ENCODE measurements around the gene PLCL1. TPM values are rescaled to one million over a fixed set of nuclear protein-coding genes. Genes with fewer than 3 reads are reported as not detected.
A peak's percentile ranks its signal among the peaks of the same experiment; 100 is the strongest.
"Not testable (repeated sequence)": the region's sequence is repeated elsewhere in the genome, so short reads cannot be mapped to it uniquely, and the experiment has no call there.

Gene PLCL1
- total RNA-seq, 3 donors from 2014 or later: 0.94 to 1.8 (median 1.2) TPM

DNA sequence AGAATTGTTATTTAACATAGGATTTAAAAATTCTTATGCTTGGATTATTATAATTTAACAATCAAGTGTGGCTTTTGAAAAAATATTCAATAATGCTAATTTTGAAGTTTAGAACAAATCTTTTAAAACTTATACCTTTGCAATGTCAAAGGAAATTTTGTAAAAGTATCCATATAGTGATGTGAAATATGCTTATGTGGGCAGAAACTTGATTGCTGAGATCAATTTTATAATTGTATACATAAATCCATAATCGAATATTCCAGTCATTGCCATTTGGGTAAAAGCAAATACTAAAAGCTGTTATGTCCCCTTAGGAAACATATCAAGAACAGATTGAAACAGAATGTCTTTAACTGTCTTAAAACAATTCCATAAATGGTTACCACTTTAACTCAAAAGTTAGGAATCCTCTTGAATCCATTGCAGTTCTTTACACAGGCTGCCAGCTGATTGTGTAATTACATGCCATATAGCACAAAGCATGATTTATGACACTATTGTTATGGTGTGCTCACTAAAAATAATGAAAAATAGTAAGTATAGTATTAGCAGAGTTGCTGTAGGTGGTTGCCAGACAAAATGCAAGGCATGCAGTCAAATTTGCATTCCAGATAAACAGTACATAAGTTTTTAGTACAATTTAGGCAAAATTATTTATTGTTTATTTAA lies 24.2 kb downstream of the PLCL1 start:
- H3K27me3 Mint-ChIP-seq (ENCODE audit: low read depth): no peaks in the 10 kb centered on the region
- no peaks in the 10 kb centered on the region for H3K36me3 Mint-ChIP-seq (ENCODE audit: insufficient read depth)
- peaks cover 3% of the 10 kb centered on the region for H3K4me1 Mint-ChIP-seq (ENCODE audit: low read depth)
- no peak for ATAC-seq
- H3K4me3 Mint-ChIP-seq: no peak overlapping the region
- no peak for DNase-seq
- H3K9me3 Mint-ChIP-seq: peaks cover 15% of the 10 kb centered on the region

DNA sequence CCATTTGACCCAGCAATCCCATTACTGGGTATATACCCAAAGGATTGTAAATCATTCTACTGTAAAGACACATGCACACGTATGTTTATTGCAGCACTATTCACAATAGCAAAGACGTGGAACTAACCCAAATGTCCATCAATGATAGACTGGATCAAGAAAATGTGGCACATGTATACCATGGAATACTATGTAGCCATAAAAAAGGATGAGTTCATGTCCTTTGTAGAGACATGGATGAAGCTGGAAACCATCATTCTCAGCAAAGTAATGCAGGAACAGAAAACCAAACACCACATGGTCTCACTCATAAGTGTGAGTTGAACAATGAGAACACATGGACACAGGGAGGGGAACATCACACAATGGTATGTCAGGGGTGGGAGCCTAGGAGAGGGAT lies 30.4 kb downstream of the PLCL1 start:
- H3K36me3 Mint-ChIP-seq (ENCODE audit: insufficient read depth); H3K27me3 Mint-ChIP-seq (ENCODE audit: low read depth); DNase-seq; ATAC-seq; H3K4me3 Mint-ChIP-seq: not testable (repeated sequence)
- peaks cover 29% of the 10 kb centered on the region for H3K4me1 Mint-ChIP-seq (ENCODE audit: low read depth)
- H3K9me3 Mint-ChIP-seq: peaks cover 21% of the 10 kb centered on the region

DNA sequence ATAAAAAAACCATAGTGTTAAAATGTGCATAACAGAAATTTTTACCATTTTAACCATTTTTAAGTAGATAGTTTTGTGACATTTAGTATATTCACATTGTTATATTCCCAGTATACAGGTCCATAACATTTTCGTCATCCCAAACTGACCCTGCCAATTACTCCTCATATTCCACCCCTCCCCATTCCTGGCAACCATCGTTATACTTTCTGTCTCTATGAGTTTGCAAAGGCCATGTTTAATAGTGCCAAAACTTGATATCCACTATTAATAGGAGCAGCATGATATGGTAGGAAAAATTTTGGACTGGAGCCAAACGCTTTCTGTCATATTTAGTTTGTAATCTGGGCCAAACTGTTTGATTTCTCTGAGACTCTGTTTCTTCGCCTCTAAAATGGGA lies 30.9 kb downstream of the PLCL1 start:
- Mint-ChIP-seq H3K9me3 (peaks cover 18% of the 10 kb centered on the region), H3K4me3 (no peak overlapping the region), H3K36me3 (ENCODE audit: insufficient read depth) (peaks cover 4% of the 10 kb centered on the region), H3K4me1 (ENCODE audit: low read depth) (peaks cover 34% of the 10 kb centered on the region), H3K27me3 (ENCODE audit: low read depth) (no peaks in the 10 kb centered on the region)
- DNase-seq (no peak), ATAC-seq (no peak)

DNA sequence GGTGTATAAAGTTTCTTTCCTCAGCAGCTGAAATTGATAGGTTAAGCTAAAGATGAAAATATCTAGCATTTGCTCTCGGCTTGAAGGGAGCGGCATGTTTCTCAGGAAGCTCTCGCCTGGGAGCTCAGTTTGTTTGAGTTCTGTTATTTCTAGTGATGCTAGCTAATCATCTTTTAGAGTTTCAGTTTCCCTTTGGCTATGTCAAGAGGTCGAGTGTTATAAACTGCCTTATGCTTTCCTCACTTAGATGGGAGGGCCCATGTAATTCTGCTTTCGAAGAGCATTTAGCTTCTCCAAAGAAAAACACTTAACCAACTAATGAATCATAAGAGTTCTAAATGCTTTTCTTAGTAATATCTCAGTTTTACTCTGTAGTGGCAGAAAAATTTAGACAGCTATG lies 33.6 kb downstream of the PLCL1 start:
- Mint-ChIP-seq H3K36me3 (ENCODE audit: insufficient read depth) (peaks cover 5% of the 10 kb centered on the region), H3K4me1 (ENCODE audit: low read depth) (peaks cover 57% of the 10 kb centered on the region), H3K27me3 (ENCODE audit: low read depth) (no peaks in the 10 kb centered on the region), H3K4me3 (peak overlapping the region; percentile 50), H3K9me3 (peaks cover 6% of the 10 kb centered on the region)
- DNase-seq (no peak), ATAC-seq (peak; percentile 96)

DNA sequence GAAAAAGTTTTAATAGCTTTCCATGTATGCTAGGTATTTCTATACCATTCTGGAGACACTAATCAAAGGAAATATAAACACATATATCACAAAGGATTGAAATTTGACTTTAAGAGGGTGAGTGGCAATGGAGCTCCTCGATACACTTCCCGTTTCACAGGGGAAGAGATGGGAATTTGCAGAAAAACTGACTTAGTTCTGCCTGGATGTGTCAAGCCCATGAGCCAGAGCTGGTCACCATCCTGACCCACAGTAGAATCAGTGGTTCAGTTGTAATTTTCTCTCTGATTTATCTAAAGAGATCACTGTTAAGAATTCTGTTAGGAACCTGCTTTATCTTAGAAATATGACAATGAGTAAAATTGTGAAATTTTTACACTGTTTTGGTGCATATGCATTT lies 34.2 kb downstream of the PLCL1 start:
- H3K27me3 Mint-ChIP-seq (ENCODE audit: low read depth): no peaks in the 10 kb centered on the region
- DNase-seq: no peak
- peak overlapping the region; percentile 50 for H3K4me3 Mint-ChIP-seq
- H3K36me3 Mint-ChIP-seq (ENCODE audit: insufficient read depth): peaks cover 5% of the 10 kb centered on the region
- peaks cover 6% of the 10 kb centered on the region for H3K9me3 Mint-ChIP-seq
- H3K4me1 Mint-ChIP-seq (ENCODE audit: low read depth): peaks cover 62% of the 10 kb centered on the region
- peak in 1 of 2 donors; percentile 7 for ATAC-seq

DNA sequence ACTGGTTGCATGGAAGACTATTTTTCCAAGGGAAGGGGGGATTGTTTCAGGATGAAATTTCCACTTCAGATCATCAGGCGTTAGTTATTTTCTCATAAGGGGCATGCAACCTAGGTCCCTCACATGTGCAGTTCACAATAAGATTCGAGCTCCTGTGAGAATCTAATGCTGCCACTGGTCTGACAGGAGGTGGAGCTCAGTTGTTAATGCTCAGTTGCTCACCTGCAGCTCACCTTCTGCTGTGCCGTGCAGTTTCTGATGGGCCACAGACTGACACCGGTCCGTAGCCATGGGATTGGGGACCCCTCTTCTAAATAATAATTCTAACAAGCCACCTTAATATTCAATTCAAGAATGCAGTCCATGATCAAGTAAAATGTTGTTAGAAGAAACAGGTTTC lies 34.9 kb downstream of the PLCL1 start:
- H3K36me3 Mint-ChIP-seq (ENCODE audit: insufficient read depth): peaks cover 7% of the 10 kb centered on the region
- H3K27me3 Mint-ChIP-seq (ENCODE audit: low read depth): no peaks in the 10 kb centered on the region
- DNase-seq (no peak), ATAC-seq (no peak)
- peak overlapping the region; percentile 33 for H3K4me3 Mint-ChIP-seq
- peaks cover 65% of the 10 kb centered on the region for H3K4me1 Mint-ChIP-seq (ENCODE audit: low read depth)
- peaks cover 1% of the 10 kb centered on the region for H3K9me3 Mint-ChIP-seq

DNA sequence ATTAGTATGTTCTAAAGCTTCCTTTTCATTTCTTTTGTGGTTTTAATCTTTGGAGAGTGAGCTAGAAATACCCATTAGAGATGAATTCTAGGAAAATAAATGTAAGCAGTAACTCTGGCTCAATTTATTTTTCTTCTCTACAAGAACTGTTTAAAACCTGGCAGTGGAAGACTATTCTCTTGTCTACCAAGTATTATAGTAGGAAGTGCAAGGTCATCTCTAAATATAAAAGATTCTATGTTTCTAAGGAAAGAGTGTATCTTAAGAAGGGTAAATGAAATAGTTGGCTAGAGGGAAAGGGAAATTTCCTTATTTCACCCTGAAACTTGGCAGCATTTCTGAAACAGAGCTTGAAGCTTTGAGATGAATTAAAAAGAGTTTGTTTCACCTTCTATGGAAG lies 35.5 kb downstream of the PLCL1 start:
- Mint-ChIP-seq H3K4me3 (no peak overlapping the region), H3K9me3 (no peaks in the 10 kb centered on the region)

DNA sequence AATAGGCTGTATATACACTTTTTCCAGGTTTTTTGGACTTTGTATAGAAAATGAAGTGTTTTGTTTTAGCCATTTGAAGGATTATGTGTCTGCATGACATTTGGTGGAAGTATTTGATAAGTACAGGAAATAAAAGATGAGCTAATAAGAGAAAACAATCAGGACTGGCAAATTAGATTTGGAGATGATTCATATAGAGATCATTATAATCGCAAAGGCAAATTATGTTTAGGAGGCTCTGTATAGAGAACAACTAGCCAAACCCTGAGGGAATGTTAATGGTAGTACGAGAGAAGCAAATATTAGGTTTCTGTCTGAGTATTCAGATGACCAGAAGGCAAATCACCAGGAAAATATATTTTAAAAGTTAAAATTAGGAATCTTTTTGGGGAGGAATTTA lies 41.7 kb downstream of the PLCL1 start:
- H3K27me3 Mint-ChIP-seq (ENCODE audit: low read depth): peaks cover 2% of the 10 kb centered on the region
- no peak overlapping the region for H3K4me3 Mint-ChIP-seq
- peaks cover 4% of the 10 kb centered on the region for H3K36me3 Mint-ChIP-seq (ENCODE audit: insufficient read depth)
- peaks cover 85% of the 10 kb centered on the region for H3K4me1 Mint-ChIP-seq (ENCODE audit: low read depth)
- DNase-seq: no peak
- ATAC-seq: no peak
- H3K9me3 Mint-ChIP-seq: no peaks in the 10 kb centered on the region

More for the DNA sequence above, 35.5 kb downstream of the PLCL1 start:
- DNase-seq (no peak), ATAC-seq (no peak)
- no peaks in the 10 kb centered on the region for H3K27me3 Mint-ChIP-seq (ENCODE audit: low read depth)
- peaks cover 66% of the 10 kb centered on the region for H3K4me1 Mint-ChIP-seq (ENCODE audit: low read depth)
- peaks cover 5% of the 10 kb centered on the region for H3K36me3 Mint-ChIP-seq (ENCODE audit: insufficient read depth)

DNA sequence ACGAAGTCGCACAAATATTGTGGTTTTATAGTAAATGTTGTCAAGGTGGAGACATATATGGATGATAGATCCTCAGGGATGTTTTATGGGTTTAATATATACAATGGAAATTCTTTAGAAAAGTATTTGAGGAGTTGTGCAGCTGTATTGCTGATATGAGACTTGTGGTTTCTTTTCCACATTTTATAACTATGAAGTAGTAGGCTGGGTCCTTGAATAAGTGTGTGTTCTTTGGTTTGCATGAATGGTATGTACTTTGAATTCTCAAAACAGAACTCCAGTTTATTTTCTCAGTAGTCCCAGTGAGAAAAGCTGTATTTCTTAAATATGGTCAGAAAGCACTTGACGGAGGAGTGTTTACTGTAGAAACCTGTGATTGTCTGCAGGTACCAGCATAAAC lies 42.4 kb downstream of the PLCL1 start:
- Mint-ChIP-seq H3K27me3 (ENCODE audit: low read depth) (peaks cover 2% of the 10 kb centered on the region), H3K36me3 (ENCODE audit: insufficient read depth) (peaks cover 4% of the 10 kb centered on the region), H3K4me1 (ENCODE audit: low read depth) (peaks cover 86% of the 10 kb centered on the region), H3K9me3 (no peaks in the 10 kb centered on the region), H3K4me3 (no peak overlapping the region)
- no peak for ATAC-seq
- no peak for DNase-seq

DNA sequence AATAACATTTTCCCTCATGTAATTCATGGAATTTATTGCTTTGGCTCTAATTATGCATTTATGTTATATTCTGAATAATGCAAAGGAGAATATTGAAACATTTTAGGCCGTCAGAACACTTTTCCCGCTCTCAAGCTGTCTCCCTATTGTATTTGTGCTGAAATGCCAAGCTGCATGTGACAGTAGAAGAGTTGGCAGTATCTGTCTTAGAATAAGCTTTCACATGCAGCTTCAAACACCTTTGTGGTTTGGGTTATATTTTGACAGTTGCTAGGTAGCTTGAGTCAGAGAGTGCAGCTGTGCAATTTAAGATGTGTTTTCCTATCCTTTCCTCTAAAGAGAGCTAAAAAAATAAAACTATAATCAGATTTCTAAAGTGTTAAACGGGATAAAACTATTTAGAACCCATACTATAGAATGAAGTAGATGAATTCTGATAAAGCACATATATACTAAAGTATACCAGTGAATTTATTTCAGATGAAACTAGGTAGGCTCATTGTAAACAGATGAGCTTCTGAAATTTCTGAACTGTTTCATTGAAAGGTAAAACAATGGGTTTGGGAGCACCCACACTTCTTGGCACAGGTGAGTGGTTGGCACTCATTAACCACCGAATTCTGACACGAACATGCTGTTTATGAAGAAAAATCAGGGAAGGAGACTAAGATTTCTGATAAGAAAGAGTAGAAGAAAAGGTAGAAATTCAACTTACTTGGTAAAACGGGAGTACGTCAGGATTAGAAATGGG lies 43.4 kb downstream of the PLCL1 start:
- H3K4me1 Mint-ChIP-seq (ENCODE audit: low read depth): peaks cover 83% of the 10 kb centered on the region

DNA sequence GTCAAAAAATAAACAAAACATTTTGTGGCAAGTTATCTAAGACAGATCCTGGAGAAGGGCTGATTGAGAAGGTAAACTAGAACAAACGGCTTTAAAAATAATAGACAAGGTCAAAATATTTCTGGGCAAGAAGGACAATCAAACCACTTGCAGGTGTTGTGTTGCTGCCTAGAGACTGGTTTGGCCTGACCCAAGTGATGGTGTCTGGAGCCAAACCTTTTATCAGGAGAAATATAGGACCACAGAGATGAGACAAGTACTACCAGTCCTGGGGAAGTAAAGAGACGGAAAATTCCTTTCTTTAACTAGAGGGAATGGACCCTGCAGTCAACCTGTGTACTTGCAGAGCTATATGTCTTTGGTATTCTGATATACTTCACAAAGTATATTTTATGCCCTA lies 44.2 kb downstream of the PLCL1 start:
- Mint-ChIP-seq H3K27me3 (ENCODE audit: low read depth) (peaks cover 2% of the 10 kb centered on the region), H3K4me1 (ENCODE audit: low read depth) (peaks cover 84% of the 10 kb centered on the region), H3K9me3 (no peaks in the 10 kb centered on the region), H3K4me3 (peak overlapping the region; percentile 40), H3K36me3 (ENCODE audit: insufficient read depth) (peaks cover 3% of the 10 kb centered on the region)
- no peak for ATAC-seq
- DNase-seq: no peak

More for the DNA sequence above, 43.4 kb downstream of the PLCL1 start:
- ATAC-seq (peak; percentile 93 to 95), DNase-seq (no peak)
- peaks cover 3% of the 10 kb centered on the region for H3K36me3 Mint-ChIP-seq (ENCODE audit: insufficient read depth)
- peak overlapping the region; percentile 40 for H3K4me3 Mint-ChIP-seq
- H3K27me3 Mint-ChIP-seq (ENCODE audit: low read depth): peaks cover 2% of the 10 kb centered on the region
- no peaks in the 10 kb centered on the region for H3K9me3 Mint-ChIP-seq

DNA sequence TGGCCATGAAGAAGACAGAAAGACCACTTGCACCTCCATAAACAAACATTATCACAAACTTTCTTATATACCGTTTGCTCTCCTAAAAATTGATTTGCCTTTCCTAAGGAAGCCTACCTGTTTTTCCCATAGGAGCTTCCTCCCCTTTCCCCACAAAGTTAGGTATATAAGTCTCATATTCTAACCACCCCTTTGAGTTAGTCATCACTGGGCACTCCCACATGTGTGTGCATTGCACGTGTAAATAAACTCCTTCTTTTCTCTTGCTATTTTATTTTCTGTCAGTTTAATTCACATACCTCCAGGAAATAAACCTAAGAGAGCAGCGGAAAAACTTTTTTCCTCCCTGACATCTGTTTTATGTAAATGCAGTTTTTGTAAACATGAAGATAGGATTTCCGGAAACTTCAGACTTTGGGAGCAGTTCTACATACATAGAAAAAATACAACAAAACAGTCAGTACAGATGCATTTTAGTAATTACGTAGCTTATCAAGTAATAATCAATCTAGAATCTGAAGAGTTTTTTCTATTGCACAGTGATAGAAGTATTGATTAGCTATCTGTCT lies 46.6 kb downstream of the PLCL1 start:
- no peaks in the 10 kb centered on the region for H3K9me3 Mint-ChIP-seq
- no peaks in the 10 kb centered on the region for H3K36me3 Mint-ChIP-seq (ENCODE audit: insufficient read depth)
- peaks cover 82% of the 10 kb centered on the region for H3K4me1 Mint-ChIP-seq (ENCODE audit: low read depth)
- DNase-seq: no peak
- no peak for ATAC-seq
- H3K27me3 Mint-ChIP-seq (ENCODE audit: low read depth): no peaks in the 10 kb centered on the region
- H3K4me3 Mint-ChIP-seq: no peak overlapping the region

DNA sequence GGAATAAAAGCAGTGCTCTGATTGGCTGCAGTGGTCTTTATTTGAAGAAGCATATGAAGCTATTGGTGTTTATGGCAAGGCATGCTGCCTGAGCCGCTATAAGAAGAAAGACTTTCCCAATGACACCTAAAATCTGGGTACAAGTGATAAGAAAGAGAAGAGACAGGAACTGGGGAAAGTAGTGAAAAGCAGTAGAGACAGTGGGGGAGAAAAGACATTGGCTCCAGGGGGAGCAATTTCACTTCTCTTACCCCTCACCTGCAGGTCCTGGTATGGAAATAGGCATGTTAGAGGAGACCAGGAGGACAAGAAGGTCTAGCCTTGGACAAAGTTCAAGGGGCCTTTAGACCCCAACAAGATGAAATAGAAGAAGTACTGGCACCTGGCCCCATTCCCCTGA lies 47.1 kb downstream of the PLCL1 start:
- DNase-seq (no peak), ATAC-seq (no peak)
- H3K36me3 Mint-ChIP-seq (ENCODE audit: insufficient read depth): no peaks in the 10 kb centered on the region
- no peak overlapping the region for H3K4me3 Mint-ChIP-seq
- H3K27me3 Mint-ChIP-seq (ENCODE audit: low read depth): no peaks in the 10 kb centered on the region
- peaks cover 79% of the 10 kb centered on the region for H3K4me1 Mint-ChIP-seq (ENCODE audit: low read depth)
- no peaks in the 10 kb centered on the region for H3K9me3 Mint-ChIP-seq

DNA sequence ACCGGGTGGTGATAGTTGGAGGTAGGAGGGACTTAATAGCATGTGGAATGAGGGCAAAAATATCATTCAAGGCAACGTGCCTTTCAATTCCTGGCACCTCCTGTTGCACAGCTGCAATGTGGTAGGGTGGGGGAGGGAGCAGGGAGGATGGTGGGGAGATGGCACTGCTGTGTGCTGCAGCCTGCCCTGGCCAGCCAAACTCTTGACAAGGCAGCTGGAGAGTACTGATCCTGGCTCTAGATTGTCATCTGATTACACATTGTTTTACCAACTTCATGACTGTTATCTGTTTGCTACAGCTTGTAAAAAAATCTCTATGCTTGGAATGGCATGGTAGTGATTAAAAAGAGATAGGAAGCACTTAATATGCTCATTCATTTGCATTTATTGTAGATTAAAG lies 47.7 kb downstream of the PLCL1 start:
- Mint-ChIP-seq H3K36me3 (ENCODE audit: insufficient read depth) (no peaks in the 10 kb centered on the region), H3K4me1 (ENCODE audit: low read depth) (peaks cover 78% of the 10 kb centered on the region), H3K9me3 (no peaks in the 10 kb centered on the region), H3K27me3 (ENCODE audit: low read depth) (no peaks in the 10 kb centered on the region), H3K4me3 (no peak overlapping the region)
- ATAC-seq (no peak), DNase-seq (no peak)

DNA sequence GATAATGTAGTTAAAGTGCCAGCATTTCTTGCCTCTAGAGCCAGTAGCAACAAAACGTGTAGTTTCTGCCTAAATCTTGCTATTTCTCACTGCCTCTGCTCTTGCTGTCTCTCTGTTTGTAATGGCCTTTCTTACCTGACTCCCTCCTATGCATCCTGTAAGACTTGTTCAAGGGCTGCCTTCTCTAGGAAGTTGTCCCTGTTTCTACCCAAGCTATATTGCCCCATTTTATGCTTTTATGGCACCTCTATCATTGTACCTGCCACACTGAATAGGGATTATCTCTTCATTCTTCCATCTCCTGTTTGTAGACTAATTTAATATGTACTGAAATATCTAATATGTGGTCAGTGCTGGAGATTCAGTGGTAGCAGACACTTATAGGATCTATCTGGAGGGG lies 49.2 kb downstream of the PLCL1 start:
- Mint-ChIP-seq H3K9me3 (no peaks in the 10 kb centered on the region), H3K36me3 (ENCODE audit: insufficient read depth) (no peaks in the 10 kb centered on the region), H3K4me1 (ENCODE audit: low read depth) (peaks cover 72% of the 10 kb centered on the region), H3K4me3 (no peak overlapping the region), H3K27me3 (ENCODE audit: low read depth) (no peaks in the 10 kb centered on the region)
- no peak for DNase-seq
- ATAC-seq: no peak

Data from activated T-cell treated with anti-CD3 and anti-CD28 coated beads, Interleukin-2, amount 50 U/mL, for 4 hours (primary cell).